Thyroid gland (tissue), 4 donors: ENCODE measurements around the gene FOXF1.

Experiments used
- CTCF ChIP-seq, 6 experiments: fragments of 200-600 bp in 3 of 6; fragments of 450-650 bp in 3 of 6; sonication (generic) in 3 of 6; IDR thresholded peaks; one replicate each; pipeline ENCODE4 v1.5.1; 2016 to 2019; ENCODE audit warnings: antibody characterized with exemption in 6 of 6, mild to moderate bottlenecking in 2 of 6, inconsistent platforms in 1 of 6, moderate library complexity in 1 of 6
- POLR2A ChIP-seq, 2 donors: fragments of 450-650 bp; IDR thresholded peaks; one replicate each; pipeline ENCODE4 v1.6.1; 2017; ENCODE audit warnings: antibody characterized with exemption in 2 of 2, mild to moderate bottlenecking in 2 of 2, moderate library complexity in 1 of 2

GRCh38 chr16:86524029-86524428 is 13.7 kb downstream of the FOXF1 start:
- TF ChIP-seq CTCF (IDR thresholded peaks at IDR 0.05) (no peak), POLR2A (IDR thresholded peaks at IDR 0.05) (no peak)
